Sigmoid colon (tissue), 4 donors: ENCODE results near the gene REC8.

Experiments
- EP300 ChIP-seq, 4 donors: sonication (generic); formaldehyde crosslinking; IDR thresholded peaks; one replicate each; pipeline ENCODE4 v1.6.1; 2017; ENCODE audit warnings: antibody characterized with exemption in 4 of 4
- POLR2A ChIP-seq, 2 donors: fragments of 450-650 bp; IDR thresholded peaks; one replicate each; pipeline ENCODE4 v1.6.1; 2016; ENCODE audit warnings: antibody characterized with exemption in 2 of 2, mild to moderate bottlenecking in 2 of 2, moderate library complexity in 2 of 2
- TF ChIP-seq, protein P1 (sequence below), 4 experiments: fragments of 450-650 bp in 3 of 4; fragments of 200-600 bp in 1 of 4; IDR thresholded peaks; one replicate each; pipeline ENCODE4 v1.5.1; 2016 to 2019; ENCODE audit warnings: antibody characterized with exemption in 4 of 4, mild to moderate bottlenecking in 3 of 4, moderate library complexity in 2 of 4

DNA sequence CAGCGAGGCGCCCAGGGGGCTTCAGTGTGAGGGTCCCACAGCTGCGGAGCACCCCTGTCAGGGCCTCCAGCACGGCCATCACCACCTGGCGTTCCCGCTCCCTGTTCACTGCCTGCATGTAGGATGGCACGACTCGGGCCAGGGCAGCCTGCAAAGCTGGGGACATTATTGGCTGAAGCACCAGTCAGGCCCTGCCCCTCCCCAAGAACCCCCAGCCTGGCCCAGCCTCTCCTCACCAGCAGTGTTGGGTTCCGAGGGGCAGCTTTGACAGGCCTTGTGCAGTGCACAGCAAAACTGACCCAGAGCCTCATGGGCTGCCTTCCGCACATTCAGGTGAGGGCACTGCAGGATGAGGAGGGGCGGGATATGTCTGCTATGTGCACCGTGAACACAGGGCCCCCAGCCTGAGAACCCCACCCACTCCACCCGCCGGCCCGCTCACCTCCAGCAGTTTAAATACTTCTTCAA, 11.2 kb downstream of the REC8 start:
- TF ChIP-seq, protein P1, sequence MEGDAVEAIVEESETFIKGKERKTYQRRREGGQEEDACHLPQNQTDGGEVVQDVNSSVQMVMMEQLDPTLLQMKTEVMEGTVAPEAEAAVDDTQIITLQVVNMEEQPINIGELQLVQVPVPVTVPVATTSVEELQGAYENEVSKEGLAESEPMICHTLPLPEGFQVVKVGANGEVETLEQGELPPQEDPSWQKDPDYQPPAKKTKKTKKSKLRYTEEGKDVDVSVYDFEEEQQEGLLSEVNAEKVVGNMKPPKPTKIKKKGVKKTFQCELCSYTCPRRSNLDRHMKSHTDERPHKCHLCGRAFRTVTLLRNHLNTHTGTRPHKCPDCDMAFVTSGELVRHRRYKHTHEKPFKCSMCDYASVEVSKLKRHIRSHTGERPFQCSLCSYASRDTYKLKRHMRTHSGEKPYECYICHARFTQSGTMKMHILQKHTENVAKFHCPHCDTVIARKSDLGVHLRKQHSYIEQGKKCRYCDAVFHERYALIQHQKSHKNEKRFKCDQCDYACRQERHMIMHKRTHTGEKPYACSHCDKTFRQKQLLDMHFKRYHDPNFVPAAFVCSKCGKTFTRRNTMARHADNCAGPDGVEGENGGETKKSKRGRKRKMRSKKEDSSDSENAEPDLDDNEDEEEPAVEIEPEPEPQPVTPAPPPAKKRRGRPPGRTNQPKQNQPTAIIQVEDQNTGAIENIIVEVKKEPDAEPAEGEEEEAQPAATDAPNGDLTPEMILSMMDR (IDR thresholded peaks at IDR 0.05), result no peak
- no peak for TF ChIP-seq POLR2A (IDR thresholded peaks at IDR 0.05)
- no peak for TF ChIP-seq EP300 (IDR thresholded peaks at IDR 0.05)
